Body of pancreas (tissue), 4 donors: ENCODE data around the gene ADAT2.

Experiments
- POLR2A ChIP-seq, 3 donors: fragments of 450-650 bp; IDR thresholded peaks; one replicate each; pipeline ENCODE4 v1.6.1; 2016; ENCODE audit warnings: antibody characterized with exemption in 3 of 3, mild to moderate bottlenecking in 2 of 3
- TF ChIP-seq, protein P1 (sequence below), 7 experiments: fragments of 450-650 bp in 4 of 7; fragments of 200-600 bp in 3 of 7; sonication (generic) in 3 of 7; IDR thresholded peaks; one replicate each; pipeline ENCODE4 v1.5.1; 2016 to 2019; ENCODE audit warnings: antibody characterized with exemption in 7 of 7

DNA sequence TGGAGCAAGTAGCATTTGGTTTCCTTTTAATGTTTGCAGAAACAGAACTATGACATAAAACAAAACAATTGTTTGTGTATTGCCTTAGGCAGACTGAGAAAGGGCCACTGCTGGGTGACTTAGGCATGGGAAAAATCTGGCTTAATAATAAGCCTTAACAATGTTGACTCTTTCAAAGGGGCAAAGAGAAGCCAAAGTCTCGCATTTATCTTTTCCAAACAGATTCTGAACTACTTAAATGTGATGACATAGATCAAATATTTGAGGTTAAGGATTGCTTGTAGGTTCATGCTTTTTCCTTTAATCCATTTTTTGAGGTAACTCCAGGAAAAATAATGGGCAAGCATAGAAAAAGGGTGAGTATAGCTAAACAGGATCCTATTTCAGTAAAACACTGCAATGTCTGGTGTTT, 39.6 kb downstream of the ADAT2 start:
- TF ChIP-seq, protein P1, sequence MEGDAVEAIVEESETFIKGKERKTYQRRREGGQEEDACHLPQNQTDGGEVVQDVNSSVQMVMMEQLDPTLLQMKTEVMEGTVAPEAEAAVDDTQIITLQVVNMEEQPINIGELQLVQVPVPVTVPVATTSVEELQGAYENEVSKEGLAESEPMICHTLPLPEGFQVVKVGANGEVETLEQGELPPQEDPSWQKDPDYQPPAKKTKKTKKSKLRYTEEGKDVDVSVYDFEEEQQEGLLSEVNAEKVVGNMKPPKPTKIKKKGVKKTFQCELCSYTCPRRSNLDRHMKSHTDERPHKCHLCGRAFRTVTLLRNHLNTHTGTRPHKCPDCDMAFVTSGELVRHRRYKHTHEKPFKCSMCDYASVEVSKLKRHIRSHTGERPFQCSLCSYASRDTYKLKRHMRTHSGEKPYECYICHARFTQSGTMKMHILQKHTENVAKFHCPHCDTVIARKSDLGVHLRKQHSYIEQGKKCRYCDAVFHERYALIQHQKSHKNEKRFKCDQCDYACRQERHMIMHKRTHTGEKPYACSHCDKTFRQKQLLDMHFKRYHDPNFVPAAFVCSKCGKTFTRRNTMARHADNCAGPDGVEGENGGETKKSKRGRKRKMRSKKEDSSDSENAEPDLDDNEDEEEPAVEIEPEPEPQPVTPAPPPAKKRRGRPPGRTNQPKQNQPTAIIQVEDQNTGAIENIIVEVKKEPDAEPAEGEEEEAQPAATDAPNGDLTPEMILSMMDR (IDR thresholded peaks at IDR 0.05): no peak
- TF ChIP-seq POLR2A (IDR thresholded peaks at IDR 0.05): no peak
